HFFc6 (cell line): ENCODE measurements around the gene ASXL3. TPM values are rescaled to one million over a fixed set of nuclear protein-coding genes. Genes with fewer than 3 reads are reported as not detected.

Experiments
- DNase-seq: peaks from one replicate; pipeline ENCODE4 v3.0.0-alpha.2; 2018
- H3K27ac Mint-ChIP-seq: 2 replicates; pipeline ENCODE4 v1.8.0; 2020; ENCODE audit warnings: mild to moderate bottlenecking, mixed read lengths
- H3K27me3 Mint-ChIP-seq: 2 replicates; pipeline ENCODE4 v1.8.0; 2021; ENCODE audit warnings: mild to moderate bottlenecking, moderate library complexity, mixed read lengths; ENCODE audit not compliant: insufficient read depth
- H3K36me3 Mint-ChIP-seq: 2 replicates; pipeline ENCODE4 v1.8.0; 2021; ENCODE audit warnings: low read depth, mixed read lengths
- H3K4me1 Mint-ChIP-seq: 2 replicates; pipeline ENCODE4 v1.8.0; 2020; ENCODE audit warnings: low read depth, mixed read lengths
- H3K4me3 Mint-ChIP-seq: 2 replicates; pipeline ENCODE4 v1.8.0; 2020; ENCODE audit warnings: mild to moderate bottlenecking, moderate library complexity, mixed read lengths
- H3K9me3 Mint-ChIP-seq: 2 replicates; pipeline ENCODE4 v1.8.0; 2020; ENCODE audit warnings: mild to moderate bottlenecking, mixed read lengths
- total RNA-seq, 6 experiments: library from RNA; stranded (reverse); fragmentation: NEBNext Ultra II Directional; extraction: Animal tissue kit (Norgen Biotek cat#: 25700); gene quantifications; 2 replicates in 1 of 6; 3 replicates in 5 of 6; pipeline ENCODE4 v1.2.3, GENCODE V29; 2021
- TF ChIP-seq, protein P1 (sequence below): fragments of 200-600 bp; sonication (generic); IDR thresholded peaks from 2 replicates; pipeline ENCODE4 v1.5.0; 2021; ENCODE audit warnings: antibody characterized with exemption, mild to moderate bottlenecking

Gene ASXL3
- total RNA-seq, 6 experiments from 2014 or later: not detected

DNA sequence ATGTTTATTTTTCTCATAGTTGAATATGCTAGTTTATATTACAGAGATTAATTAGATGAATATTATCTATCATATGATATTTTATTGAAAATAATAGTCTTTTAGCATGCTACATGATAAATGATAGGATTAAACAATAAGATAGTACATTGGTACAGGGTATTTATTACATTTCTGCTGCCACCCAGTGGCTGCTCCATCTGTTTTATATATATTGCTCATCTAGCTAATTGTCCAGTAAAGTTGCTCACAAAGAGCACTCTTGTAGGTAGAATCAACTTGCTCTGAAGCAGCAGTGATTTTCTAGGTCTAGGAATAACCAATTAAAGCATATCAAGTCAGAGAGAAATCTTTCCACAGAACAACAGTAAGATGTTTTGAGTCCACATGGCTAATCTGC lies 183.3 kb downstream of the ASXL3 start:
- Mint-ChIP-seq H3K27ac (no peak overlapping the region), H3K27me3 (no peaks in the 10 kb centered on the region), H3K4me1 (no peaks in the 10 kb centered on the region), H3K4me3 (no peak overlapping the region), H3K9me3 (0 out of 2 replicates have a peak, but pooled peaks cover 4% of the 10 kb centered on the region), H3K36me3 (no peaks in the 10 kb centered on the region)
- TF ChIP-seq, protein P1, sequence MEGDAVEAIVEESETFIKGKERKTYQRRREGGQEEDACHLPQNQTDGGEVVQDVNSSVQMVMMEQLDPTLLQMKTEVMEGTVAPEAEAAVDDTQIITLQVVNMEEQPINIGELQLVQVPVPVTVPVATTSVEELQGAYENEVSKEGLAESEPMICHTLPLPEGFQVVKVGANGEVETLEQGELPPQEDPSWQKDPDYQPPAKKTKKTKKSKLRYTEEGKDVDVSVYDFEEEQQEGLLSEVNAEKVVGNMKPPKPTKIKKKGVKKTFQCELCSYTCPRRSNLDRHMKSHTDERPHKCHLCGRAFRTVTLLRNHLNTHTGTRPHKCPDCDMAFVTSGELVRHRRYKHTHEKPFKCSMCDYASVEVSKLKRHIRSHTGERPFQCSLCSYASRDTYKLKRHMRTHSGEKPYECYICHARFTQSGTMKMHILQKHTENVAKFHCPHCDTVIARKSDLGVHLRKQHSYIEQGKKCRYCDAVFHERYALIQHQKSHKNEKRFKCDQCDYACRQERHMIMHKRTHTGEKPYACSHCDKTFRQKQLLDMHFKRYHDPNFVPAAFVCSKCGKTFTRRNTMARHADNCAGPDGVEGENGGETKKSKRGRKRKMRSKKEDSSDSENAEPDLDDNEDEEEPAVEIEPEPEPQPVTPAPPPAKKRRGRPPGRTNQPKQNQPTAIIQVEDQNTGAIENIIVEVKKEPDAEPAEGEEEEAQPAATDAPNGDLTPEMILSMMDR: peak; percentile 35; the same call in 1 of the 2 replicates
- DNase-seq: no peak

DNA sequence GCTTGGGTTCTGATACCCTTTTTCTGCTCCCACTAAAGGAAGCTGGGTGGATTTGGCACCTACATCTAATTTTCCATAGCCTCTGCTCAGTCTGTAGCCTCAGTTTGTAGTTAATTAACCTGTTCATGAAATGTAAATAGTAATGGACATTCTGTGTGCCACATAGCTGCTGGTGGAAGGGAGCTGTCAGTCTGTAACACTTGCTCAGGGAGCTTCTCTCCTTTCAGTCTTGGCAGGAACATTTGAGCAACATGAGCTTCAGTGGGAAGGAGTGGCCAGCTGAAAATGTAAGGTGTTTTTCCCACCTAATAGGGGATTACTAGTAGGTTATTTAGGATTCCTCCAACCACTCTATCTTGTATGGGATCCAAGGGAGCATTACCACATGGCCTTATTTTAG lies 203.4 kb downstream of the ASXL3 start:
- Mint-ChIP-seq H3K9me3 (peaks cover 37% of the 10 kb centered on the region), H3K4me1 (no peaks in the 10 kb centered on the region), H3K27me3 (no peaks in the 10 kb centered on the region), H3K4me3 (no peak overlapping the region), H3K27ac (no peak overlapping the region), H3K36me3 (no peaks in the 10 kb centered on the region)
- TF ChIP-seq, protein P1: no peak
- DNase-seq: no peak

Other genes with a start within 250 kb of the ASXL3 start
- not detected for gene CCDC178, start 137.5 kb upstream of the ASXL3 start, total RNA-seq